Fibroblast of skin of left quadriceps (primary cell): ENCODE measurements around the gene PIK3R5.
"Not testable (repeated sequence)": the region's sequence is repeated elsewhere in the genome, so short reads cannot be mapped to it uniquely, and the experiment has no call there.

Experiments used
- DNase-seq, 2 experiments: peaks; one replicate each; pipeline ENCODE4 v3.0.0-alpha.2; 2013; ENCODE audit warnings: low read depth in 2 of 2

Gene PIK3R5

DNA sequence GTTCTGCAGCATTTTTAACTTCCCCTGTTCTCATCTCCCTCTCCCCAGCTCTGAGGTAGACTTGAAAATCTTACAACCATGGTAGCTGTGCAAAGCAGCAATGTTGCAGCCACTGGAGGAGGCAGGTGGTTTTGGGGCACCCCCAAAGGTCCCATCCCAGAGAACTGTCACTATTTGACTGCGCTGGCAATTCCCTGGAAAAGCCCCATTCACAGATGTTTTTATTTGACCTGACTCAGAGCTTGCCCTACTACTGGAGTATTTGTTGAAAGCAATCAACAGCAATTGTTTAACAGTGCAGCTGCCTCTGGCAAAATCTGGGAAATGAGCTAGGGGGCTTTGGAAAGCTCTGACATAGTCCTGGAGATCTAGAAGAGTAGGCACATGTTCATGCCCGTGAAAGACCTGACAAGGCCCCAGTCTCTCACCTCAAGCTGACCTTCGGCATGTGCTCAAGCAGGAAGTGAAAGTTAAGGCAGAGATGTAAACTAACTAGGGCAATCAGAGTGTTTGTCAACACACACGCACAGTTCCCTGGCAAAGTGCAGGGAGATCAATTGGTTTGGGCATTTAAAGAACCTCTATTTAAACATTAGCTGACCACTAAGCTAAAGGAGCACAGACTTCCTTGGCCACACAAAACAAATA is 19.7 kb upstream of the PIK3R5 start:
- DNase-seq: no peak

GRCh38 chr17:8984225-8984624 is 18.7 kb upstream of the PIK3R5 start:
- DNase-seq: not testable (repeated sequence)

- no peak for DNase-seq
Measured at GRCh38 chr17:8981443-8981842, 15.9 kb upstream of the PIK3R5 start.

DNA sequence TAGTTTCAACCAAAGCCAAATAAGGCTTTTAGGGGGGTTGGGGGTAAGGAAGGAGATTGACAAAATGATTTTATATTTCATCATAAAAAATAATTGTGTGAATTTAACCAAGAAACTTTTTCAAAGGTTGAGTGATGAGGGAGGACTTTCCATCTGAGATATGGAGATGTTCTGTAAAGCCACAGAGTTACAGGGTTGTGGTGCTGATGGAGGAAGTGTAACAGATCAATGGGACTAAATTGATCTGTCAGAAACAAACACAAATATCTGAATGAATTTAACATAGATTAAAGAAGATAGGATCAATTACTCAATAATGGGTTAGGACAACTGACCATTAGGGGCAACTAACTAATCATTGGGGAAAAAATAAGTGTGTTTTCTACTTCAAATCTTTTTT is 14.2 kb upstream of the PIK3R5 start:
- DNase-seq: no peak

DNA sequence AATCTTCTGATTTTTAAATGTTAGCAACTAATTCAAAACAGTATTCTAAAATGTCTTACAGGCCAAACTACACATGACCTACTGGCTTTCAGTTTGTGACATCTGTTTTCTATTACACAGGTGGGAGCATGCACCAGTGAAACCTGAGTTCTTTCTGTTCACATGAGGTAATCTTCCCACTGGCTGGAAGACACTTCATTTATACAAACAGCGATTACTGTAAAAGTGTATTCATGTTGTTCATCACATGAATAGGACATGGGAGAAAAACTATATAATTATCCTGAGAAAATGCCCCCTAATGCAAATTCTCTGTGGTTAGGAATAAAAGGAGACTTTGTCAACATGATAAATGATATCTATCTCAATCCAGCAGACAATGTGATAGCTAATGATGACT is 11.1 kb upstream of the PIK3R5 start:
- no peak for DNase-seq

GRCh38 chr17:8975091-8975725 is 9.7 kb upstream of the PIK3R5 start:
- DNase-seq: no peak

GRCh38 chr17:8969901-8970300 is 4.4 kb upstream of the PIK3R5 start:
- DNase-seq: no peak

DNA sequence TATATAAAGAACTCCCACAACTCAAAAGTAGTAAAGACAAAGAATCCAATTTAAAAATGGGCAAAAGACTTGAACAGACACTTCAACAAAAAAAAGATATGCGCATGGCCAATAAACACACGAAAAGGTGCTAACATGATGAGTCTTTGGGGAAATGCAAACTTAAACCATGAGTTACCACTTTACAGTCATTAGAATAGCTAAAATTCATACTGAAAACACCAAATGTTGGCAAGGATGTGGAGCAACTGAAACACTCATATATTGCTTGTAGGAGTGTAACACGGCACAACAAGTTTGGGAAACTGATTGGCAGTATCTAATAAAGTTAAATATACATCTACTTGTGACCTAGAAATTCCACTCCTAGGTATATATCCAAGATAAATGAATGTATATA is 3.0 kb upstream of the PIK3R5 start:
- DNase-seq: no peak

- DNase-seq: no peak
Measured at GRCh38 chr17:8967861-8968260, 2.4 kb upstream of the PIK3R5 start.

GRCh38 chr17:8966926-8967325 is 1.4 kb upstream of the PIK3R5 start:
- DNase-seq: no peak

DNA sequence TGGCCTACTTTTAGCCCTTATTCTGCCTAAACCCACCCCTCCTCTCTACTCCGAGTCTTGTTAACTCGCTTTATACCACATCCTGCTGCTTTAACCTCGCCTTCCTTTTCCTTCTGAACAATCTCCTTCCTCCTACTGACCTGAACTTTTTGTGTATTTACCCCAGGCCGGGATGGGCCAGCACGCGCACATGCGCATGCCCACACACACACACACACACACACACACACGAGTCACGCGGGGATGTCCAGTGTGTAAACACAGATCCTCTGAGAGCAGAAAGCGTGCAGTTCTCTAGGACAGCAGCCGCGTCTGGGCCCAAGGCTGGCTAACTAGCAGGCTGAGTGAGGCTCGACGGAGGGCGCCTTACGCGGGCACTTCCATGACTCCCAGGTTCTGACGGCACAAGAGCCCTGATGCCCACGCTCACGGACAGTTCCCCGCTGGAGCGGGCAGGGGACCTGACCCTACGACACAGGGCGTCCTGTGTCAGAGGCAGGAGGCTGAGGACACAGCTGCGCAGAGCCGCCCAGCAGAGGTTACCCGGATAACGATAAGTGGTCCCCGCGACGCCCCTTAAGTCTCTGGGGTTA is 610 bp downstream of the PIK3R5 start:
- DNase-seq: no peak

DNA sequence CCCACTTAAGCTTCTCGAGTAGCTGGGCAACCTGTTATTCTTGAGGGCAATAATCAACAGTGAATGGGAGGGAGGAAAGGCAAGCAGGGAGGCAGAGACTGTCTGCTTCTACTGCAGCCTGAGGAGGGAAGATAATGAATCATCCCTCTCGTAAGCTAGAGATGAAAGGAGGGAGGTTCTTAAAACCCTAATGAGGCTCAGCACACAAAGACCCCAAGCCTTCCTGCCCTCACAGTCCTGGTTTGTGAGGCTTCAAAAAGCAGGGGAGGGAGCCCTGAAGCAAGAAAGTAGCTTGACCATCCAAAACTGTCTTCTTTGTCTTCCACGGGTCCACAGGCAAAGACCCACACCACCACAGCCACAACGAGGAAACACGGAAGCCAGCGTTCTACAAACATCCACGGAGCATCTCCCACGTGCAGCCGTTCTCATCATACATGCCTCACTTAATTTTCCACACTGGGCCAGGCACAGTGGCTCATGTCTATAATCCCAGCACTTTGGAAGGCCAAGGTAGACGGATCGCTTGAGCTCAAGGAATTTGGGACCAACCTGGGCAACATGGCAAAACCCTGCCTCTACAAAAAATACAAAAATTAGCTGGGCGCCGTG is 1.8 kb downstream of the PIK3R5 start:
- no peak for DNase-seq

GRCh38 chr17:8963014-8963413 is 2.5 kb downstream of the PIK3R5 start:
- no peak for DNase-seq

- DNase-seq: no peak
Measured at GRCh38 chr17:8961829-8962228, 3.7 kb downstream of the PIK3R5 start.

GRCh38 chr17:8960325-8961140 is 5.0 kb downstream of the PIK3R5 start:
- DNase-seq: no peak

DNA sequence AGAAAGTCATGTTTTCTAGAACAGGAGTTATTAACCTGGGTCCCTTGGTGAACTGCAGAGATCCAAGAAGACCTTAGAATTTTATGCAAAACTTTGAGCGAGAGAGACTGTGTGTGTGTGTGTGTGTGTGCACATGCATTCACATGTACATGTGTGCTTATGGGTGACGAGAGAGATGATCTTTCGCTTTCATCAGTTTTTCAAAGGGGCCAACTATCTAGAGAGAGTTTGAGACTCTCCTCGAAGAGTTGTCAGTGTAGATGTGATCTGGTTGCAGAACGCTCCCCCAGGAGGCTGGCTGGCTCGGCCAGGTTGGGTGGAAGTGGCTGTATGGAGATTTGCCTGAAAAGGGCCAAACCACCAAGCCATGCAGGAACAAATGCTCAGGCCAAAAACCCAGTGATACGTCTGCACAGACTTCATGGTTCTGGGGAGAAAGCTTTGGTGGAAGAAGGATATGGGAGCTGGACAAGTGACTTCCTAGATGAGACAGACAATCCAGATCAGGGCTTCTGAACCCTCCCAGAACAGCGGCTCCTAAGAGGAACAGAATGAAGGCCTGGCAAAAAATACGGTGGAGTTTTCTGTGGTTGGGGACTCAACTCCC is 6.1 kb downstream of the PIK3R5 start:
- DNase-seq: no peak

- DNase-seq: no peak
Measured at GRCh38 chr17:8957721-8958120, 7.8 kb downstream of the PIK3R5 start.

GRCh38 chr17:8956465-8956902 is 9.0 kb downstream of the PIK3R5 start:
- DNase-seq: no peak

- no peak for DNase-seq
Measured at GRCh38 chr17:8955021-8955959, 10.2 kb downstream of the PIK3R5 start.

GRCh38 chr17:8954339-8954738 is 11.2 kb downstream of the PIK3R5 start:
- DNase-seq: no peak
